ENCODE results near the gene HERC3. TPM values are rescaled to one million over a fixed set of nuclear protein-coding genes. Genes with fewer than 3 reads are reported as not detected.
A peak's percentile ranks its signal among the peaks of the same experiment; 100 is the strongest.

HERC3 gene
- total and polyA plus RNA-seq, 2 experiments from 2014 or later = 2.2 to 2.4 TPM

DNA sequence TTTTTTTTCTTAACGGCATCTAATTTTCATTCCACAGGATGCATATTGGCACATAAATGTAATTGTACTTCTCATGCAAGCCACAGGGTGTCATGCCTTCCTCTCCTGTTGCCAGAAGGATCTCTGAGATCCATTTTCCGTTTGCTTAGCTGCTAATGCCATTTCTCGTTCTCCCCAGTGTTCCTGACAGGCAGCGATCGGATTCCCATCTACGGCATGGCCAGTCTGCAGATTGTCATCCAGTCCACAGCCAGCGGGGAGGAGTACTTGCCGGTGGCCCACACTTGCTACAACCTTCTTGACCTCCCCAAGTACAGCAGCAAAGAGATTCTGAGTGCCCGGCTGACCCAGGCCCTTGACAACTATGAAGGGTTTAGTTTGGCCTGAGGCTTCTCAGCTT, 114.3 kb downstream of the HERC3 start:
- H3K27me3 Mint-ChIP-seq (ENCODE audit: insufficient read depth, low read depth, poor library complexity) = no peaks in the 10 kb centered on the region
- TF ChIP-seq, protein P1, sequence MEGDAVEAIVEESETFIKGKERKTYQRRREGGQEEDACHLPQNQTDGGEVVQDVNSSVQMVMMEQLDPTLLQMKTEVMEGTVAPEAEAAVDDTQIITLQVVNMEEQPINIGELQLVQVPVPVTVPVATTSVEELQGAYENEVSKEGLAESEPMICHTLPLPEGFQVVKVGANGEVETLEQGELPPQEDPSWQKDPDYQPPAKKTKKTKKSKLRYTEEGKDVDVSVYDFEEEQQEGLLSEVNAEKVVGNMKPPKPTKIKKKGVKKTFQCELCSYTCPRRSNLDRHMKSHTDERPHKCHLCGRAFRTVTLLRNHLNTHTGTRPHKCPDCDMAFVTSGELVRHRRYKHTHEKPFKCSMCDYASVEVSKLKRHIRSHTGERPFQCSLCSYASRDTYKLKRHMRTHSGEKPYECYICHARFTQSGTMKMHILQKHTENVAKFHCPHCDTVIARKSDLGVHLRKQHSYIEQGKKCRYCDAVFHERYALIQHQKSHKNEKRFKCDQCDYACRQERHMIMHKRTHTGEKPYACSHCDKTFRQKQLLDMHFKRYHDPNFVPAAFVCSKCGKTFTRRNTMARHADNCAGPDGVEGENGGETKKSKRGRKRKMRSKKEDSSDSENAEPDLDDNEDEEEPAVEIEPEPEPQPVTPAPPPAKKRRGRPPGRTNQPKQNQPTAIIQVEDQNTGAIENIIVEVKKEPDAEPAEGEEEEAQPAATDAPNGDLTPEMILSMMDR (conservative IDR thresholded peaks at IDR 0.05; ENCODE audit: low read depth in 2 of 2) = peak; percentile 53 to 80
- TF ChIP-seq NANOG (IDR thresholded peaks at IDR 0.05; ENCODE audit: borderline replicate concordance) (no peak), POLR2AphosphoS5 (IDR thresholded peaks at IDR 0.05; ENCODE audit: low read depth) (no peak)
- TF ChIP-seq, protein P2, sequence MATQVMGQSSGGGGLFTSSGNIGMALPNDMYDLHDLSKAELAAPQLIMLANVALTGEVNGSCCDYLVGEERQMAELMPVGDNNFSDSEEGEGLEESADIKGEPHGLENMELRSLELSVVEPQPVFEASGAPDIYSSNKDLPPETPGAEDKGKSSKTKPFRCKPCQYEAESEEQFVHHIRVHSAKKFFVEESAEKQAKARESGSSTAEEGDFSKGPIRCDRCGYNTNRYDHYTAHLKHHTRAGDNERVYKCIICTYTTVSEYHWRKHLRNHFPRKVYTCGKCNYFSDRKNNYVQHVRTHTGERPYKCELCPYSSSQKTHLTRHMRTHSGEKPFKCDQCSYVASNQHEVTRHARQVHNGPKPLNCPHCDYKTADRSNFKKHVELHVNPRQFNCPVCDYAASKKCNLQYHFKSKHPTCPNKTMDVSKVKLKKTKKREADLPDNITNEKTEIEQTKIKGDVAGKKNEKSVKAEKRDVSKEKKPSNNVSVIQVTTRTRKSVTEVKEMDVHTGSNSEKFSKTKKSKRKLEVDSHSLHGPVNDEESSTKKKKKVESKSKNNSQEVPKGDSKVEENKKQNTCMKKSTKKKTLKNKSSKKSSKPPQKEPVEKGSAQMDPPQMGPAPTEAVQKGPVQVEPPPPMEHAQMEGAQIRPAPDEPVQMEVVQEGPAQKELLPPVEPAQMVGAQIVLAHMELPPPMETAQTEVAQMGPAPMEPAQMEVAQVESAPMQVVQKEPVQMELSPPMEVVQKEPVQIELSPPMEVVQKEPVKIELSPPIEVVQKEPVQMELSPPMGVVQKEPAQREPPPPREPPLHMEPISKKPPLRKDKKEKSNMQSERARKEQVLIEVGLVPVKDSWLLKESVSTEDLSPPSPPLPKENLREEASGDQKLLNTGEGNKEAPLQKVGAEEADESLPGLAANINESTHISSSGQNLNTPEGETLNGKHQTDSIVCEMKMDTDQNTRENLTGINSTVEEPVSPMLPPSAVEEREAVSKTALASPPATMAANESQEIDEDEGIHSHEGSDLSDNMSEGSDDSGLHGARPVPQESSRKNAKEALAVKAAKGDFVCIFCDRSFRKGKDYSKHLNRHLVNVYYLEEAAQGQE (IDR thresholded peaks at IDR 0.05; ENCODE audit: unreplicated experiment) = no peak
- H3K9me2 ChIP-seq (ENCODE audit: insufficient read depth) = no peaks in the 10 kb centered on the region
- H4K20me1 ChIP-seq (replicated peaks; ENCODE audit: insufficient read depth) = no peaks in the 10 kb centered on the region
- H3K4me1 Mint-ChIP-seq = peaks cover 3% of the 10 kb centered on the region; the same call in 1 of the 3 replicates
- H3K9me3 Mint-ChIP-seq = no peaks in the 10 kb centered on the region
- no peaks in the 10 kb centered on the region for H3K36me3 Mint-ChIP-seq (ENCODE audit: low read depth)
- H3K36me3 ChIP-seq (ENCODE audit: insufficient read depth) = no peaks in the 10 kb centered on the region
- ATAC-seq (peak; percentile 86), DNase-seq (ENCODE audit: low spot score) (peak; percentile 70)
- H3K4me2 ChIP-seq = no peak overlapping the region
- no peak overlapping the region for H3K27ac Mint-ChIP-seq
- no peaks in the 10 kb centered on the region for H3K4me1 ChIP-seq (ENCODE audit: insufficient read depth)
- H3K79me2 ChIP-seq (replicated peaks; ENCODE audit: insufficient read depth) = no peaks in the 10 kb centered on the region
- no peak overlapping the region for H2AFZ ChIP-seq
- H3K4me3 Mint-ChIP-seq = no peak overlapping the region
- no peak overlapping the region for H3K27ac ChIP-seq (ENCODE audit: low read depth)
- H3F3A ChIP-seq (replicated peaks; ENCODE audit: low read depth) = no peaks in the 10 kb centered on the region
- no peaks in the 10 kb centered on the region for H3K27me3 ChIP-seq (ENCODE audit: insufficient read depth)
- H3K4me3 ChIP-seq = no peak overlapping the region

DNA sequence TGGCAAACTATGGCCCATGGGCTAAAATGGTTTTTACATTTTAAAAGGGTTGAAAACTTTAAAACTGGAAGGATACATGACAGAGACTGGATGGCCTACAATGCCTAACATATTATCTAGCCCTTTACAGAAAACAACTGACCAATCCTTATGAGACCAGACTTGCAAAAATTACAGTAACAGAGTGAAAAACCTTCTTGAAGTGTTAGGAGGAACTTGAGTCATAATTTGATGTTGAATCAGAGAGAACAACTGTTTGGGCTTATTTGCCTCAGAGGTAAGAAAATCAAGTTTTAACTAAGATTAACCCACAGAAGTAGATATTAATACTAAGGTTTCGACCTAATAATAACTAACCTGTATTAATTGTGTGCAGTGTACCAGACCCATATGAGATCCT, 117.7 kb downstream of the HERC3 start:
- ATAC-seq = no peak
- Histone ChIP-seq H3K4me3 (no peak overlapping the region), H4K20me1 (replicated peaks; ENCODE audit: insufficient read depth) (no peaks in the 10 kb centered on the region), H3K79me2 (replicated peaks; ENCODE audit: insufficient read depth) (no peaks in the 10 kb centered on the region), H3K4me1 (ENCODE audit: insufficient read depth) (no peaks in the 10 kb centered on the region), H3K9me2 (ENCODE audit: insufficient read depth) (no peaks in the 10 kb centered on the region), H3K27me3 (ENCODE audit: insufficient read depth) (no peaks in the 10 kb centered on the region), H3K4me2 (no peak overlapping the region), H3K27ac (ENCODE audit: low read depth) (no peak overlapping the region), H3F3A (replicated peaks; ENCODE audit: low read depth) (no peaks in the 10 kb centered on the region), H2AFZ (no peak overlapping the region), H3K36me3 (ENCODE audit: insufficient read depth) (no peaks in the 10 kb centered on the region)
- Mint-ChIP-seq H3K4me1 (peaks cover 3% of the 10 kb centered on the region; the same call in 1 of the 3 replicates), H3K4me3 (no peak overlapping the region), H3K27me3 (ENCODE audit: insufficient read depth, low read depth, poor library complexity) (no peaks in the 10 kb centered on the region), H3K27ac (no peak overlapping the region), H3K36me3 (ENCODE audit: low read depth) (no peaks in the 10 kb centered on the region), H3K9me3 (no peaks in the 10 kb centered on the region)
- no peak for DNase-seq (ENCODE audit: low spot score)
- TF ChIP-seq NANOG (IDR thresholded peaks at IDR 0.05; ENCODE audit: borderline replicate concordance) (no peak), EZH2 (IDR thresholded peaks at IDR 0.05; ENCODE audit: low read depth, unreplicated experiment) (no peak), JUNB (IDR thresholded peaks at IDR 0.05; ENCODE audit: unreplicated experiment) (no peak), CREB1 (CRISPR knock-in tag; IDR thresholded peaks at IDR 0.05; ENCODE audit: low read depth) (no peak), ZNF114 (CRISPR knock-in tag; IDR thresholded peaks at IDR 0.05) (no peak), STAT1 (IDR thresholded peaks at IDR 0.05; ENCODE audit: unreplicated experiment) (no peak)
- TF ChIP-seq, protein P1 (conservative IDR thresholded peaks at IDR 0.05; ENCODE audit: low read depth in 2 of 2) = no peak
- TF ChIP-seq, protein P2 (IDR thresholded peaks at IDR 0.05; ENCODE audit: unreplicated experiment) = no peak
- TF ChIP-seq, protein P3, sequence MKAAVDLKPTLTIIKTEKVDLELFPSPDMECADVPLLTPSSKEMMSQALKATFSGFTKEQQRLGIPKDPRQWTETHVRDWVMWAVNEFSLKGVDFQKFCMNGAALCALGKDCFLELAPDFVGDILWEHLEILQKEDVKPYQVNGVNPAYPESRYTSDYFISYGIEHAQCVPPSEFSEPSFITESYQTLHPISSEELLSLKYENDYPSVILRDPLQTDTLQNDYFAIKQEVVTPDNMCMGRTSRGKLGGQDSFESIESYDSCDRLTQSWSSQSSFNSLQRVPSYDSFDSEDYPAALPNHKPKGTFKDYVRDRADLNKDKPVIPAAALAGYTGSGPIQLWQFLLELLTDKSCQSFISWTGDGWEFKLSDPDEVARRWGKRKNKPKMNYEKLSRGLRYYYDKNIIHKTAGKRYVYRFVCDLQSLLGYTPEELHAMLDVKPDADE (IDR thresholded peaks at IDR 0.05) = no peak
